Fibroblast of skin of left biceps (primary cell): Measurements from ENCODE around the gene LRBA.

ENCODE experiments used
- DNase-seq, 2 experiments: peaks; one replicate each; pipeline ENCODE4 v3.0.0-alpha.2; 2013; ENCODE audit warnings: low read depth in 2 of 2

LRBA gene

DNA sequence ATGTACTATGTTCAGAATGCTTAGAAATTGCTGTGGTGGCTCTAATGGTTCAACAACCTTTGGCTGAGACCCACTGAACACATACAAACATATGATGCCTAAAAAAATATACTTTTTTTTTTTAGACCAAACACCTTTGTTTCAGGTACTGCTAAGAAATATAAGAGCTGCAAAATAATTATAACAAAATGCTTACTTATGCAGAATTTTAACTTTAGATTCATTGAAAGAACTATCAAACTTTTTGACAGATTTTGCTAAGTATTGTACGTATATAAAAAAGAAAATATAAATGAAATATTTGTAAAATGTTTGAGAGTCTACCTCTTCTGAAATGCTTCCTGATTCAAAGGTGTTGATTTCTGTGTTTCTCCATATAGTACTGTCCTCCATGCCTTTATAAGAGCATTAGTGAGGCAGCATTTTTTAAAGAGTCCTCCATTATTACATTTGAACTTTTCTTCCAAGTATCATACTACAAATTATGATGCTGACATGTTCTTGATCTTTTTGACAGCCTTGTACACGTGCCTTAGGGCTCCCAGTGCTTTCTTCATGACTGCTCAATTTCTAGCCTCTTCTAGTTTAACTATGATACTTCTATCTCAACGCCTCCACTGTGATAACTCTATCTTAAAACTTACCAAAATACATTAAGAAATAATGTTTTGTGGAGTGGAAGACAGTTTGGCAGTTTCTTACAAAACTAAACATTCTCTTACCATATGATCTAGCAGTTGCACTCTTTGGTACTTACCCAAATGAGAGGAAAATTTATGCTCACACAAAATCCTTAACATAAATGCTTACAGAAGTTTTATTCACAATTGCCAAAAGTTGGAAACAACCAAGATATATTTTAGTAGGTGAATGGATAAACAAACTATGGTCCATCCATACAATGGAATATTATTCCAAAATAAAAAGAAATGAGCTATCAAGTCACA, 645.4 kb downstream of the LRBA start:
- DNase-seq = no peak

GRCh38 chr4:150368667-150369066, 646.4 kb downstream of the LRBA start:
- DNase-seq = no peak

DNA sequence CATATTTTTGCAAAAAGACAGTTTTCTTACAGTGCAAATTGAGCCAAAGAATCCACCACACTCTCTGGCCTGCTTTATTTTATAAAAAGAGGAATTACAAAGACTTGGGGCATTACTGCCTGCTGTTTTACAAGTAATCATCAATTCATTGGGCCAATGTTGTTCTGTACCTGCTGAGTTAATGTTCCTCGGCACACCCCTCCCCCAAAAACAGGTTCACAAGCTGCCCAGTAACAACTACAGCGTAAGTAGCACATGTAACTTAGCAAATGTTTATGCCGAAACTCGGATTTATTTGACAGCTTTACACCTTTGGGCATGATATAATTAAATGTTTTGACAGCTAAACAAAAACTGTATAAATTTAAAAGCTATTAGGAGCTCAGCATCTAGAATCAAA, 647.8 kb downstream of the LRBA start:
- DNase-seq = no peak

- DNase-seq = no peak
These were observed 648.5 kb downstream of the LRBA start for GRCh38 chr4:150366487-150366999.

GRCh38 chr4:150363721-150364688, 651.1 kb downstream of the LRBA start:
- DNase-seq = no peak

- no peak for DNase-seq
These were observed 656.4 kb downstream of the LRBA start for GRCh38 chr4:150358691-150359090.

GRCh38 chr4:150357829-150358228, 657.3 kb downstream of the LRBA start:
- DNase-seq = no peak

DNA sequence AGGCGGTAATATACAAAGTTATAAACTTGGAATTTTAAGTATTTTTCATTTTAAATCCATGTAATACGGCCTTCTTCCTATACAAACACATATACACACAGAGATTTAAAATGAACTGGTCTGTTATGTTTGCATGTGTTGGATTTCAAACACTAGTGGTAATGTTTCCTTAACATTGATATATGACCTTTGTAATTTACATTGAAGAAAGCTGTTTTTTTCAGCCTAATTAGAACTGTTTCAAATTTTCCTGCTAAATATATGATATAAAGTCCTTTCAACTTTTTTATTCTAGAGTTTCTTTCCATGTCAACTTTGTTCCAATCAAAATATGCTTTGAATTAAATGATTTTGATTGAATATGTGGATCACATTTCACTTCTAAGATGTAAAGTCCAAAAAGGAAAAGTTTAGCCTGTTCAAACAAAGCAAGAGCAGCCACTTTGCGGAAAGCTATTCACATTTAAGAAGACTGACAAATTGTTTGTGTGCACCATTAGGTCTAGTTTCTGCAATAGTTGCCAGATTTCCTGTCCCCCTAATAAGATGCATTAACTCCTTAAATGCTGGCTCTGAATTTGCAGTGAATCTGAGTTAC, 659.1 kb downstream of the LRBA start:
- no peak for DNase-seq

DNA sequence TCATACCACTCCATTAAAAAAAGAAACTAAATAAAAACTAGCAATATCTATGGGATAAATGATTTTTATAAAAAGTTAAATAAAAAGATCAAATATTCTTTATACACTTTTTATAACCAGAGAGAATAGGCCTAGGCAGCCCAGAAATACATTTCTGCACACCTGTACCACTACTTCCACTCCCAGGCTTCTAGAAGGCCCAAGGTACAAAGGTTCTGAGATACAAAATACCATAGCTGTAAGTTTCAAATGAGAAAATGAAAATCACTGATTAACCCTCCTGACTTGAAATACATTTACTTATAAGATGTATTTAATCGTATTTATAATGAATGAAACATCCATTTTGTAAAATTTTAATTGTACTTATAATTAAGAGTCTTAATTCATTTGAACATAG, 659.7 kb downstream of the LRBA start:
- no peak for DNase-seq

GRCh38 chr4:150354214-150354796, 660.8 kb downstream of the LRBA start:
- no peak for DNase-seq

- DNase-seq = no peak
These were observed 667.0 kb downstream of the LRBA start for GRCh38 chr4:150348079-150348478.

DNA sequence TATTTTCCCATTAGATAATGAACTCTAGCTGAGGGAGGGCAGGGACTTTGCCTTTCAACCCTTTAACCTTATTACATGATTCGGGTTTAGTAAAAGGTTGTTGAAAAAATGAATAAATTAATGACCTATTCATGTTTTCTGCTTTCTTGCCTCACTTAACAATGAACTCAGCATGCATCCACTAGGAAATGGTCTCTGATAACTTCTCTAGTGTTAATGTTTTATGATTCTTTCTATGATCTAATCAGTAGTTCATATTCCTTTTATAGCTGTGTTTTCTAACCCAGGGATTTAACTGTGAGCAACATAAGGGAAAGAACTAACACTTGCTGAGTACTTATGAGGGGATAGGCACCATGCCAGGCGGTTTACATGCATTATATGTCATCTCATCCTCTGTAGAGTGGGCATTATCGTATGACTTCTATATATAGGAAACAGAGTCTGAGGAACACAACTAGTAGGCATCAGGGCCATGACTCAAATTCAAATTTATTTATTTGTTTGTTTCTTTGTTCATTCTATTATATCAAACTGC, 669.8 kb downstream of the LRBA start:
- DNase-seq = no peak

DNA sequence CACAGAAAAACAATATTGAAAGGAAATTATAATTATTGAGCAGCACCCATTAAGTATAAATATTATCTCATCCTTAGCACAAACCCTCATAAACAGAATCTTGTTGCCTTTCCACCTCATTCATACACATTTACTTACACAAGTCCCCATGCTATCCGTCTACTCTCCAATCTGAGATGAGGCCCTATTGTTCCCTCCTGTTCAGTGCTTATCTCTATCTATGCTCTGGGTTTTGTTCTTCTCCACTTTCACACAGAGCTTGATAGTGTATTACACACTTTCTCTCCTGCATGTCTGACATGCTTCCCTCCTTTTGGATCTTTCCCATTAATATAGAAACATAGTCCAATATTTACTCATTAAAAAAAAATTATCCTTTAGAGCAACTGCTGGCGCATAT, 671.3 kb downstream of the LRBA start:
- no peak for DNase-seq

DNA sequence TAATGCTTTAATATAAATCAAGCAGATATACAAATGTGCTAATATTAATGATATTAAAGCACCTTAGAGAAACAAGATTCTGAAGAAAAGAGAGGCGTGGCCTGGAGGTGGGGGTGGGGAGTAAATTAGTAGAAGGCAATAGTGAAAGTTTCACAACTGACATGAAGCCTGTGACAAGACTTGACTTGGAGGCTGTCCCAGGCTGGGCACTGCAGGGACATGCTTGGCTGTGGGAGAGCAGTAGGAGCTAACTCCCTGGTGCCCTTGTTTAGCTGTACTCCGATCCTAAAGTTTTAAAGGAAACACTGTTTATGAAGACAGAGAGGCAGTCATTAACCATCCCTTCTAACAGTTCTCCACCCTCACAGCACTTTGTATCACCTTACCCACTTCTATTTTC, 672.1 kb downstream of the LRBA start:
- DNase-seq = no peak

DNA sequence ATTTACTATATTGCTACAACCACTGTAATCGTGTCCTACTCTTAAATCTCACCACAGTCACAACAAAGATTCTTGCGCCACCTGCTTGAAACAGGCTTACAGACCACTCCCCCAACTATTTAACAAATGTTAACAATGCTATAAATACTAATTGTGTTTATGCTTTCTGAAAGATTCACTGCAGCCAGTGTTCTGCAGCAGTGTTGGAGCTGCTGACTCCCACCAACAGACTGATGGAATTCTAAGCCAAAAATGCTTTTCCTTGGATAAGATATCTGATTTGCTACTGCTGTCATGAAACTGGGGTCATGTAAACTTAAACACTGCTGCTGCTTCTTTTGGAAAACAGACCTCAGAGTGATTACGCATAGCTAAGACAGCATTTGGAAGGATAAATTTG, 677.4 kb downstream of the LRBA start:
- DNase-seq = peak; percentile 46 to 62

GRCh38 chr4:150336676-150337412, 678.2 kb downstream of the LRBA start:
- DNase-seq = no peak

- DNase-seq = no peak
These were observed 682.1 kb downstream of the LRBA start for GRCh38 chr4:150332961-150333360.

DNA sequence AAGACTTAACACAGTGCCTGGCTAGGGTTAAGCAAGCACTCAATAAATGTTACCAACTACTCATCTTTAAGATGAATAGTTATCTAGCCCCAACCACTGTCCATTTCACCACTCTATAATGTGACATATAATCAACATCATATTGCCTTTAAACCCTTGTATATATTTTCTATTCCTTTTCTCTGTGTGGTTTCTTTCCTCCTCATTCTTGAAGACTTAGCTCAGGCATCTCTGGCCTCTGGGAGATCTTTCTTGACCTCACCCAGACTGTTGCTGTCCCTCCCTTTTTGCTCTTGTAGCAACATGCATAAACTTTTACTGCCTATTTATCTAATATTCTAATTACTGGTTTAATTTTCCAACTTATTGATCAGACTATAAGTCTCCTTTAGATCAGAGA, 683.0 kb downstream of the LRBA start:
- DNase-seq = no peak

GRCh38 chr4:150329373-150329772, 685.7 kb downstream of the LRBA start:
- DNase-seq = no peak

DNA sequence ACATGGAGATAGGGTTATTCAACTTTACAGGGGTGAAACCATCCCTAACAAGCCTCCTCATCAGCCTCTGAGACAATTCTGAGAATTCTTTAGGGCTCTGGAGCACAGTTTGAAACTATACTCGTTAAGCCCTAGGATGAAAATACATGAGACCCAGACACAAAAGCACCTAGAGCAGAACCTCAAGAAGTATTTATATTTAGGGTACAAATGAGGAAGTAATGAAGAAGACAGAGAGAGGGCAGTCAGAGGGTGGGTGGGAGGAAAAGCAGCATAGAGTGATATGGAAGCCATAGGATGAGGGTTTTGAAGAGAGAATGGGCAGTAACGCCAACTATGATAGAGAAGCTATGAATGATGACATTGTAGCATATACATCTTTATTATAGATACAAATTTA, 686.6 kb downstream of the LRBA start:
- no peak for DNase-seq
